GM12874 (cell line): ENCODE measurements around the gene AKAP1.

ENCODE experiments used
- CTCF ChIP-seq: IDR thresholded peaks from 2 replicates; pipeline ENCODE4 v1.5.1; 2011; ENCODE audit warnings: low read depth, mild to moderate bottlenecking, control low read depth, low read length, moderate library complexity; ENCODE audit not compliant: insufficient read depth

Gene AKAP1

DNA sequence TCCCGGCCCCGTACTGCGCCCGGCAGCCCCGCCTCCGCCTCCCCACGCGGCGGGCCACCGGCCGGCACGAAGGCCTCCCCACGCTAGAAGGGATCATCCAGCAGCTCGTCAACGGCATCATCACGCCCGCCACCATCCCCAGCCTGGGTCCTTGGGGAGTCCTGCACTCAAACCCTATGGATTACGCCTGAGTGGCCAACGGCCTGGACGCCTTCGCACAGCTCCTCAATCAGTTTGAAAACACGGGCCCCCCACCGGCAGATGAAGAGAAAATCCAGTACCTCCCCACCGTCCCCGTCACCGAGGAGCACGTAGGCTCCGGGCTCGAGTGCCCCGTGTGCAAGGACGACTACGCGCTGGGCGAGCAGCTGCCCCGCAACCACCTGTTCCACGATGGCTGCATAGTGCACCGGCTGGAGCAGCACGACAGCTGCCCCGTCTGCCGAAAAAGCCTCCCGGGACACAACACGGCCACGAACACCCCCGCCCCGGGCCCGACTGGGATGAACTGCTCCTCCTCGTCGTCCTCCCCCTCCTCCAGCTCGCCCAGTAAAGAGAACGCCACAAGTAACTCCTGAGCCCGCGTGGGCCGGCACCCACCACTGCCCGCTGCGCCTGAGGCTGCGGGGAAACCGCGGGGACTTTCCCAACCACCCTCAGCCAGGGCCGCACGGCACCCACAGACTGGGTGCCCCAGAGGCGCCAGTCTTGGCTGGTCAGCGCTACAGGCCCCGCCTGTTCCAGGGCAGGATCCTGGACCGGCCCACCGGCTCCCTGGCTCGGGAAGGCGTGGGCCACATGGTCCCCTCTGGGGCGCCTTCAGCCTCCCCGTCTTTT is 39.0 kb upstream of the AKAP1 start:
- TF ChIP-seq CTCF = no peak

DNA sequence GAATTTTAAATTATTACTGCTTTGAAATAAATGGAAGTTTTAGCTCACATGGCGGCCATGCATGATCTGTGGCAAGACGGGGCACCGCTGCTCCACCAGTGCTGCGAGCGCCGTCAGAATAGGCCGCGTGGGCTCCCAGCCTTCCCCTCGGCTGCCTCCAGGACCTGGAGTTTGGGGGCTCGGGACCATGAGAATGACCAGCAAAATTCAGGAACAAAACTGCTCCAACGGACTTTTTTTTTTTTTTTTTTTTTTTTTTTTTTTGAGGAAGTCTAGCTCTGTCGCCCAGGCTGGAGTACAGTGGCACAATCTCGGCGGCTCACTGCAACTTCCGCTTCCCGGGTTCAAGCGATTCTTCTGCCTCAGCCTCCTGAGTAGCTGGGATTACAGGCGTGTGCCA is 38.3 kb upstream of the AKAP1 start:
- no peak for TF ChIP-seq CTCF

DNA sequence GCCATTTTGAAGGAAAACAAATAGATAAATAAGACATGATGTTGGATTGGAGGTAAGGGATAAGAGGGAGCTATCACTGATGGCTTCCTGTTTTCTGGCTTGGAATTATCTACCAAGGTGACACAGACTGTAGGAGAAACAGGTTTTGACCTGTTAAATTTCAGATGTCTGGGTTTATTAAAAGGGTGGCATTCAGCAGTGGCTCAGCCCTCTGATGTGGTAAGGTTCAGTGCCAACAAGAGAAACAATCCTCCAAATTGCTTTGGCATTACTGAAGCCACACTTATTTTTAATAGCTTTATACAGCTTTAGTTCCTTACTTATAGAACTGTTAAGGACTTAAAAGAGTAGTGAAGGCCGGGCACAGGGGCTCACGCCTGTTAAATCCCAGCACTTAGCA is 37.0 kb upstream of the AKAP1 start:
- no peak for TF ChIP-seq CTCF

DNA sequence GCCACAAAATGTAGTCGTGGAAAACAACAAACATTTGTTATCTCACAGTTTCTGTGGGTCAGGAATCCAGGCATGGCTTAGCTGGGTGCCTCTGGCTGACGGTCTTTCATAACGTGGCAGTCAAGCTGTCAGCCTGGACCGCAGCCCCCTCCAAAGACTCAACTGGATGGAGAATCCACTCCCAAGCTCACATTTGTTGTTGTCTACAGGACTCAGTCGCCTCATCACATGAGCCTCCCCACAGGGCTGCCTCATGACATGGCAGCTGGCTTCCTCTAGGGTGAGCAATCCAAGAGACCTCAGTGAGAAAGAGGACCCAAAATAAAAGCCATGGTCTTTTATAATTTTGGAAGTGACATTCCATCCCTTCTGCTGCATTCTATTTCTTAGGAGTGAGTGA is 34.7 kb upstream of the AKAP1 start:
- TF ChIP-seq CTCF = 0 out of 2 replicates have a peak, but pooled peaks have one; percentile 2

DNA sequence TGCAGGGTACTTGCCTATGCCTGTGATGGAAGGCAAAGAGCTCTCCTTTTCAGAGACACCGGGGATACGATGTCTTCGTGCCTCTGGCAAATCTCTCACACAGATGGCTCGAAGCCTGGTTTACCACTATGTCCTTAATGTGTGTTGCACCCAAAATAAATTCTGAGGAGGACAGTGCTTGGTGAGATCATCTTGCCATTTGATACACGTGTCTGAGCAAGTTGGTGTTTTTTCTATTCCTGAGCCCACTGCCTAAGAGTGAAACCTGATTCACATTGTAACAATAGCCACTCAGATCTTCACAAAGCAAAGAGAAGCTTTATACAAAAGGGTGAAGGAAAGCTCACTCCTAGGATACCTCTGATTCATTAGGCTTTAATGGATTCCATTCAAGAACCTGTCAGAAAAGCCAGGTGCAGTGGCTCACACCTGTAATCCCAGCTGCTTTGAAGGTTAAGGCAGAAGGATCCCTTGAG is 33.1 kb upstream of the AKAP1 start:
- TF ChIP-seq CTCF = no peak

- TF ChIP-seq CTCF = no peak
These were observed 22.2 kb upstream of the AKAP1 start for GRCh38 chr17:57062865-57063264.

- TF ChIP-seq CTCF = no peak
These were observed 17.9 kb upstream of the AKAP1 start for GRCh38 chr17:57067162-57067561.
